ENCODE data around the gene NUDC. TPM values are rescaled to one million over a fixed set of nuclear protein-coding genes. Genes with fewer than 3 reads are reported as not detected.

NUDC gene
- total RNA-seq, 1 donor from 2014 or later: 23.2 TPM

GRCh38 chr1:26953374-26953773 lies 31.8 kb downstream of the NUDC start:
- H3K4me3 ChIP-seq (ENCODE audit: low read depth, low read length): no peak overlapping the region
- TF ChIP-seq CTCF (IDR thresholded peaks at IDR 0.05; ENCODE audit: insufficient read depth, low read length, severe bottlenecking): no peak
- no peak for DNase-seq (ENCODE audit: low read depth)
- no peak for FAIRE-seq
- H3K27me3 ChIP-seq (ENCODE audit: control insufficient read depth, insufficient read depth, low read length): no peaks in the 10 kb centered on the region
- H3K36me3 ChIP-seq (ENCODE audit: control insufficient read depth, insufficient read depth, low read length): peaks cover 20% of the 10 kb centered on the region

GRCh38 chr1:26956321-26956720 lies 34.8 kb downstream of the NUDC start:
- Histone ChIP-seq H3K4me3 (ENCODE audit: low read depth, low read length) (no peak overlapping the region), H3K36me3 (ENCODE audit: control insufficient read depth, insufficient read depth, low read length) (peaks cover 7% of the 10 kb centered on the region), H3K27me3 (ENCODE audit: control insufficient read depth, insufficient read depth, low read length) (no peaks in the 10 kb centered on the region)
- TF ChIP-seq CTCF (IDR thresholded peaks at IDR 0.05; ENCODE audit: insufficient read depth, low read length, severe bottlenecking): no peak
- FAIRE-seq (no peak), DNase-seq (ENCODE audit: low read depth) (no peak)

- peaks cover 1% of the 10 kb centered on the region for H3K36me3 ChIP-seq (ENCODE audit: control insufficient read depth, insufficient read depth, low read length)
- no peak overlapping the region for H3K4me3 ChIP-seq (ENCODE audit: low read depth, low read length)
- H3K27me3 ChIP-seq (ENCODE audit: control insufficient read depth, insufficient read depth, low read length): no peaks in the 10 kb centered on the region
- no peak for FAIRE-seq
- TF ChIP-seq CTCF (IDR thresholded peaks at IDR 0.05; ENCODE audit: insufficient read depth, low read length, severe bottlenecking): no peak
- no peak for DNase-seq (ENCODE audit: low read depth)
Measured at GRCh38 chr1:26957306-26957705, 35.8 kb downstream of the NUDC start.

- H3K36me3 ChIP-seq (ENCODE audit: control insufficient read depth, insufficient read depth, low read length): no peaks in the 10 kb centered on the region
- TF ChIP-seq CTCF (IDR thresholded peaks at IDR 0.05; ENCODE audit: insufficient read depth, low read length, severe bottlenecking): no peak
- no peaks in the 10 kb centered on the region for H3K27me3 ChIP-seq (ENCODE audit: control insufficient read depth, insufficient read depth, low read length)
- FAIRE-seq (no peak), DNase-seq (ENCODE audit: low read depth) (no peak)
- peak overlapping the region; percentile 97 for H3K4me3 ChIP-seq (ENCODE audit: low read depth, low read length)
Measured at GRCh38 chr1:26959270-26959669, 37.7 kb downstream of the NUDC start.

- TF ChIP-seq CTCF (IDR thresholded peaks at IDR 0.05; ENCODE audit: insufficient read depth, low read length, severe bottlenecking): peak; percentile 66
- Histone ChIP-seq H3K36me3 (ENCODE audit: control insufficient read depth, insufficient read depth, low read length) (no peaks in the 10 kb centered on the region), H3K27me3 (ENCODE audit: control insufficient read depth, insufficient read depth, low read length) (no peaks in the 10 kb centered on the region), H3K4me3 (ENCODE audit: low read depth, low read length) (peak within 1 kb of the TSS; percentile 97)
- DNase-seq (ENCODE audit: low read depth): peak; percentile 77
- no peak for FAIRE-seq
Measured at GRCh38 chr1:26959722-26960624, 38.4 kb downstream of the NUDC start, which contains the start of gene KDF1. TSS of gene KDF1 (minus strand) at chr1:26960468. CDS start at chr1:26952380, 8,088 bp downstream.
